ENCODE measurements around the gene SLC10A3. TPM values are rescaled to one million over a fixed set of nuclear protein-coding genes. Genes with fewer than 3 reads are reported as not detected.
A peak's percentile ranks its signal among the peaks of the same experiment; 100 is the strongest.

SLC10A3 gene, protein sequence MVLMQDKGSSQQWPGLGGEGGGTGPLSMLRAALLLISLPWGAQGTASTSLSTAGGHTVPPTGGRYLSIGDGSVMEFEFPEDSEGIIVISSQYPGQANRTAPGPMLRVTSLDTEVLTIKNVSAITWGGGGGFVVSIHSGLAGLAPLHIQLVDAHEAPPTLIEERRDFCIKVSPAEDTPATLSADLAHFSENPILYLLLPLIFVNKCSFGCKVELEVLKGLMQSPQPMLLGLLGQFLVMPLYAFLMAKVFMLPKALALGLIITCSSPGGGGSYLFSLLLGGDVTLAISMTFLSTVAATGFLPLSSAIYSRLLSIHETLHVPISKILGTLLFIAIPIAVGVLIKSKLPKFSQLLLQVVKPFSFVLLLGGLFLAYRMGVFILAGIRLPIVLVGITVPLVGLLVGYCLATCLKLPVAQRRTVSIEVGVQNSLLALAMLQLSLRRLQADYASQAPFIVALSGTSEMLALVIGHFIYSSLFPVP
- total RNA-seq (2012; rRNA removed) = 29.7 and 35.4 TPM in 2 replicates

DNA sequence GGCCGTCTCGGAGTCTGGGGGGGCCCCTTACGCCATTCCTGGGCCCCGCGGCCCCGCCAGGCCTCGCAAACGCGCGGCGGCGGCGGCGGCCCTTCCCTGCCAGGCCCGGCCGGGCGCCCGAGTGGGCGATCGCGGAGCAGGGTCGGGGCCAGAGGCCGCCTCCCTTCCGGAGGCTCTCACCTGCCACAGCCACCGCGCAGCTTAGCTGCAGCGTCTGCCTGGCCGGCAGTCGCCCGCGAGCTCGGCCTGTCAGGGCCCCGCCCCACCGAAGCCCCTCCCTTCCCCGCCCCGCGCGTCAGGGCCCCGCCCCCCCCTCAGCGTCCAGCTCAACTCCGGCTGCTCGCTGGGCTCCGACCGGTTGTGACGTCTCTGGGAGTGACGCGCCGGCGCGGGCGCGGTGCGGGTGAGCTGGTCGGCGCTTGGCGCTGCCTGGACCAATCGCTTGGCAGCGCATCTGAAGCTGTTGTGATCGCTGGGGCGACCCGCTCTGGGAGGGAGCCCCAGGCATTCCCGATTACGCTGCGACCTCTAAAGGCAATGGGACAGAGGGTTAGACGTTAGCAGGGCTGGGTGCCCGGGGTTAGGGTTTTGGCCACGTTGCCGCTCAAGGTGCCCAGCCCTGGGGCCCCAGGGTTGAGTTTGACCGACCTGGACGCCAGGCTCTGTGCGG lies at the start of gene SLC10A3:
TSS of gene SLC10A3 (minus strand) at position 216 of the 670 bp plus-strand sequence. CDS start 1,689 bp downstream, outside the sequence.
- H3K9me3 ChIP-seq (replicated peaks; ENCODE audit: low read length) = no peaks in the 10 kb centered on the region
- H3K4me1 ChIP-seq (ENCODE audit: control insufficient read depth, insufficient read depth, low read length) = peaks cover 14% of the 10 kb centered on the region
- peak within 1 kb of the TSS; percentile 70 for H3K4me3 ChIP-seq (ENCODE audit: low read length)
- H3K27me3 ChIP-seq (ENCODE audit: control insufficient read depth, insufficient read depth, low read length) = no peaks in the 10 kb centered on the region
- H3K36me3 ChIP-seq (ENCODE audit: insufficient read depth, low read length) = peaks cover 14% of the 10 kb centered on the region
- peak within 1 kb of the TSS; percentile 84 for H3K9ac ChIP-seq (ENCODE audit: low read depth, low read length)
- peak within 1 kb of the TSS; percentile 86 for H3K4me2 ChIP-seq (ENCODE audit: low read length)

DNA sequence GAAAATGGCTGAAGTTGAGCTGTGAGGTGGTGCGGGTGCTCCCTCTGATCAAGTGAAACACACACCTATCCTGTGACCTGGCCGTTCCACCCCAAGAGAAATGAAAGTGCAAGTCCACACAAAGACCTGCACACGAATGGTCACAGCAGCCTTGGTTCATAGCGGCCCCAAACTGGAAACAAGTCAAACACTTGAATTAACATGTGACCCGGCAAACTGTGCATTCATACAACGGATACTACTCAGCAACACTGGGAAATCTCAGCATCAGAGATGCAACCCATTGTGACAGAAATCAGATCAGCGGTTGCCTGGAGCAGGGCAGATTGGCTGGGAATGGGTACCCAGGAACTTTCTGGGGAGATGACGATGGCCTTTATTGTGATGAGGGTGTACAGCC lies 48.6 kb upstream of the SLC10A3 start:
- Histone ChIP-seq H3K9ac (ENCODE audit: low read depth, low read length) (no peak overlapping the region), H3K9me3 (replicated peaks; ENCODE audit: low read length) (no peaks in the 10 kb centered on the region), H3K4me2 (ENCODE audit: low read length) (no peak overlapping the region), H3K36me3 (ENCODE audit: insufficient read depth, low read length) (peaks cover 29% of the 10 kb centered on the region), H3K4me1 (ENCODE audit: control insufficient read depth, insufficient read depth, low read length) (peaks cover 34% of the 10 kb centered on the region), H3K27me3 (ENCODE audit: control insufficient read depth, insufficient read depth, low read length) (no peaks in the 10 kb centered on the region), H3K4me3 (ENCODE audit: low read length) (no peak overlapping the region)

DNA sequence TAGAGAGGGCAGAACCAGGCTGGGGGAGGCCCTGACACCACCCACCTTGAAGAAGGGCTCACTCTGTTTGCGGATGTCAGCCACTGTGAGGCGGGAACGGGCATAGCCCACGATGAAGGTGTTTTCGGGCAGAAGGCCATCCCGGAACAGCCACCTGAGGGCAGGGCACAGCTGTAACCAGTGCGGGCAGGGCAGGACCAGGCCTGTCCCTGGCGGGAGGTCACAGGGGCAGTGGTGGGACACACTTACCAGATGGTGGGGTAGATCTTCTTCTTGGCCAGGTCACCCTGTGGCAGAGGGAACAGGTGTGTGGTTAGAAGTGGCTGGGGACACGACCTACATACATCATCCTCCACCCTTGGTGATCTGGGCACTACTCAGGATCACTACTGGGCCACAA lies 45.5 kb upstream of the SLC10A3 start:
- Histone ChIP-seq H3K4me1 (ENCODE audit: control insufficient read depth, insufficient read depth, low read length) (peaks cover 8% of the 10 kb centered on the region), H3K27me3 (ENCODE audit: control insufficient read depth, insufficient read depth, low read length) (no peaks in the 10 kb centered on the region), H3K9me3 (replicated peaks; ENCODE audit: low read length) (no peaks in the 10 kb centered on the region), H3K9ac (ENCODE audit: low read depth, low read length) (no peak overlapping the region), H3K4me3 (ENCODE audit: low read length) (no peak overlapping the region), H3K4me2 (ENCODE audit: low read length) (no peak overlapping the region), H3K36me3 (ENCODE audit: insufficient read depth, low read length) (peaks cover 42% of the 10 kb centered on the region)

DNA sequence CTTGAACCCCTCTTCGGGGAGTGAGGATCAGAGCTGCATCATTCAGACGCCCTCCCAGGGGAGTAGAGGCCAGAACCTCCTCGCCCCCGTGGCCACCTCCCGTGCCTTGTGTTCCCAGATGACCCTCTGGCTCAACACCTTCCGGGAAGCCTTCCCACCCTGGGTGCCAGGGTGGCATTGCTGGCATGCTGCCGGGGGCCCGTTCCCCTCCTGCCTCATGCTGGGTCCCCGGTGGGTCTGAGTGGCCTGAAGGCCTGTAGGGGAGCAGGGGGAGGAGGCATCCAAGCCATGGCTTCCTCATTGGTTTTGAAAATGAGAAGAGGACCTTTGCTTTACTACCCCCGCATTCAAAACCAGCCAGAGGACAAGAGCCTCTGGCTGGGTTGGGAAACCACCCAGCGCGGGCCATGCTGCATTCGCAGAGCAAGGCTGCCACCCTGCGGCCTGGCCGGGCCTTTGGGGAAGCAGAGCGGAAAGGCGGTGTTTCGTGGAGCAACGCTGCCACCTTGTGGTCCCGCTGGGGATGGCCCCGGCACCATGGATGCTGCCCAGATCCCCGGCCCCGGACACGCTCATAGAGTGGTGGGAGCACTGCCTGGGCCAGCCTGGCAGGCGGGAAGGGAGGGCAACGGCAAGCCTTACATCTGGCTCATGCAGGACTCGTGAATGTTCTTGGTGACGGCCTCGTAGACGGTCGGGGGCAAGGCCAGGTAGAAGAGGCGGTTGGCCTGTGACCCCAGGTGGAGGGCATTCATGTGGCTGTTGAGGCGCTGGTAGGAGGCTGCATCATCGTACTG lies 44.3 kb upstream of the SLC10A3 start:
- Histone ChIP-seq H3K4me3 (ENCODE audit: low read length) (no peak overlapping the region), H3K27me3 (ENCODE audit: control insufficient read depth, insufficient read depth, low read length) (no peaks in the 10 kb centered on the region), H3K36me3 (ENCODE audit: insufficient read depth, low read length) (peaks cover 40% of the 10 kb centered on the region), H3K4me2 (ENCODE audit: low read length) (no peak overlapping the region), H3K9me3 (replicated peaks; ENCODE audit: low read length) (no peaks in the 10 kb centered on the region), H3K4me1 (ENCODE audit: control insufficient read depth, insufficient read depth, low read length) (peaks cover 5% of the 10 kb centered on the region), H3K9ac (ENCODE audit: low read depth, low read length) (no peak overlapping the region)

DNA sequence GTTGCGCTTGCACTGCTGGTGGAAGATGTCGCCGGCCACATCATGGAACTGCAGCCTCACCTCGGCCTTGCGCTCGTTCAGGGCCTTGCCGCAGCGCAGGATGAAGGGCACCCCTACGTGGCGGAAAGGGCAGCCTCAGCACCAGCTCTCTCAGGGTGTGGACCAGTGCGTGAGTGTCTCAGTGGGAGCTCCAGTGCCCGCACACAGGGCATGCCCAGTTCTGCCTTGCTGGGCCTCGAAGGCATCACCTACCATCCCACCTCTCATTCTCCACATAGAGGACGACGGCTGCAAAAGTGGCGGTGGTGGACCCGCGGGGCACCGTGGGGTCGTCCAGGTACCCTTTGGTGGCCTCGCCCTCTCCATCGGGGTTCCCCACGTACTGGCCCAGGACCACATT lies 42.3 kb upstream of the SLC10A3 start:
- no peaks in the 10 kb centered on the region for H3K9me3 ChIP-seq (replicated peaks; ENCODE audit: low read length)
- no peak overlapping the region for H3K4me2 ChIP-seq (ENCODE audit: low read length)
- peaks cover 35% of the 10 kb centered on the region for H3K36me3 ChIP-seq (ENCODE audit: insufficient read depth, low read length)
- H3K4me3 ChIP-seq (ENCODE audit: low read length) = no peak overlapping the region
- peaks cover 10% of the 10 kb centered on the region for H3K4me1 ChIP-seq (ENCODE audit: control insufficient read depth, insufficient read depth, low read length)
- H3K27me3 ChIP-seq (ENCODE audit: control insufficient read depth, insufficient read depth, low read length) = no peaks in the 10 kb centered on the region
- H3K9ac ChIP-seq (ENCODE audit: low read depth, low read length) = no peak overlapping the region

DNA sequence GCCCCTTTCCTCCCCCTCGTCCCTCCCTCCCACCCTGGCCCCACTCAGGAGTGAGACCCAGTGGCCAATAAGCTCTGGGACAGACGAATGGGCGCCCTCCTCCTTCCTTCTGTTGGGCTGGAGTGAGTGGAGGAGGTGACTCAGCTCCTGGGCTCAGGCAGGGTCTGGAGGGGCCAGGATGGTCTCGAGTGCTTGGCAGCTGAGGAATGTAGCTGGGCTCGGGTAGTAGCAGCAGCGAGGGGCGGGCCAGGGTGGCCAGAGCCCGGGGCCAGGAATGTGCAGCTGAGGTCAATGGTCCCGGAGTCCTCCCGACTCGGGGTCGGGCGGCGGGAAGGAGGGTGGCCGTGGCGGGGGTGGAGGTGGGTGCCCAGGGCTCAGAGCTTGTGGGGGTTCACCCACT lies 41.2 kb upstream of the SLC10A3 start:
- H3K9me3 ChIP-seq (replicated peaks; ENCODE audit: low read length) = no peaks in the 10 kb centered on the region
- no peak overlapping the region for H3K4me2 ChIP-seq (ENCODE audit: low read length)
- peaks cover 19% of the 10 kb centered on the region for H3K4me1 ChIP-seq (ENCODE audit: control insufficient read depth, insufficient read depth, low read length)
- no peaks in the 10 kb centered on the region for H3K27me3 ChIP-seq (ENCODE audit: control insufficient read depth, insufficient read depth, low read length)
- H3K4me3 ChIP-seq (ENCODE audit: low read length) = no peak overlapping the region
- peaks cover 35% of the 10 kb centered on the region for H3K36me3 ChIP-seq (ENCODE audit: insufficient read depth, low read length)
- H3K9ac ChIP-seq (ENCODE audit: low read depth, low read length) = no peak overlapping the region

DNA sequence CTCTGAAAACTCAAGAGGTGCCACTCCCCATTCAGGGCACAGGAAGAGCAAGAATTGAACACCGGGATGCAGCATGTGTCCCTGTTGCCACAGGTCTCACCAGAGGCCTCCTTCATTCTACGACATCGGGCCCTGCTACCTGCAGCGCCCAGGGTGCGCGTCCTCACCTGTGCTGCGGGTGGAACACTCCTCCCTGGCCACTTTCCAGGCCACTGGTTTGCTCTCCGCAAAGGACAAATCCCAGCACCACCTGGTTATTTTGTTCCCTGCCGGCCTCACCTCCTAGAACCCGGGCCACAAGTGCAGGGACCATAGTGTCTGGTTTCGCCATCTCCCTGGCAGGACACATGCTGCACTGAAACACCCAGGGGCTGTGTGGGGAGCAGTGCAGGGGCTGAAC lies 39.9 kb upstream of the SLC10A3 start:
- no peaks in the 10 kb centered on the region for H3K9me3 ChIP-seq (replicated peaks; ENCODE audit: low read length)
- H3K4me1 ChIP-seq (ENCODE audit: control insufficient read depth, insufficient read depth, low read length) = peaks cover 19% of the 10 kb centered on the region
- no peaks in the 10 kb centered on the region for H3K27me3 ChIP-seq (ENCODE audit: control insufficient read depth, insufficient read depth, low read length)
- no peak overlapping the region for H3K4me3 ChIP-seq (ENCODE audit: low read length)
- no peak overlapping the region for H3K4me2 ChIP-seq (ENCODE audit: low read length)
- H3K36me3 ChIP-seq (ENCODE audit: insufficient read depth, low read length) = peaks cover 34% of the 10 kb centered on the region
- H3K9ac ChIP-seq (ENCODE audit: low read depth, low read length) = no peak overlapping the region

DNA sequence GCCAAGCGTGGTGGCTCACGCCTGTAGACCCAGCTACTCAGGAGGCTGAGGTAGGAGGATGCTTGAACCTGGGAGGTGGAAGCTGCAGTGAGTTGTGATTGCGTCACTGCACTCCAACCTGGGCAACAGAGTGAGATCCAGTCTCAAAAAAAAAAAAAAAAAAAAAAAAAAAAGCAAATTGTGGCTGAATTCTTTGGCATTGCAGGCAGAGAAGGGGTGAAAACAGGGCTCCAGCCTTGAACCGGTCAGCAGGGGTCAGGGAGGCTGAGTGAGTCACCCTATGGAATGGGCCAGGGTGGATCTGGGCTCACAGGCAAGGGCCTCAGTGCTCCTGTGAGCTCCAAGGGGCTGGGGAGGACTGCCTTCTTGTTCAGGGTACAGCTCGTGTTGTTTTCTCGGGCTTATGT lies 38.8 kb upstream of the SLC10A3 start:
- H3K36me3 ChIP-seq (ENCODE audit: insufficient read depth, low read length) = peaks cover 28% of the 10 kb centered on the region
- H3K4me2 ChIP-seq (ENCODE audit: low read length) = no peak overlapping the region
- no peak overlapping the region for H3K9ac ChIP-seq (ENCODE audit: low read depth, low read length)
- no peak overlapping the region for H3K4me3 ChIP-seq (ENCODE audit: low read length)
- peaks cover 14% of the 10 kb centered on the region for H3K4me1 ChIP-seq (ENCODE audit: control insufficient read depth, insufficient read depth, low read length)
- no peaks in the 10 kb centered on the region for H3K9me3 ChIP-seq (replicated peaks; ENCODE audit: low read length)
- no peaks in the 10 kb centered on the region for H3K27me3 ChIP-seq (ENCODE audit: control insufficient read depth, insufficient read depth, low read length)

DNA sequence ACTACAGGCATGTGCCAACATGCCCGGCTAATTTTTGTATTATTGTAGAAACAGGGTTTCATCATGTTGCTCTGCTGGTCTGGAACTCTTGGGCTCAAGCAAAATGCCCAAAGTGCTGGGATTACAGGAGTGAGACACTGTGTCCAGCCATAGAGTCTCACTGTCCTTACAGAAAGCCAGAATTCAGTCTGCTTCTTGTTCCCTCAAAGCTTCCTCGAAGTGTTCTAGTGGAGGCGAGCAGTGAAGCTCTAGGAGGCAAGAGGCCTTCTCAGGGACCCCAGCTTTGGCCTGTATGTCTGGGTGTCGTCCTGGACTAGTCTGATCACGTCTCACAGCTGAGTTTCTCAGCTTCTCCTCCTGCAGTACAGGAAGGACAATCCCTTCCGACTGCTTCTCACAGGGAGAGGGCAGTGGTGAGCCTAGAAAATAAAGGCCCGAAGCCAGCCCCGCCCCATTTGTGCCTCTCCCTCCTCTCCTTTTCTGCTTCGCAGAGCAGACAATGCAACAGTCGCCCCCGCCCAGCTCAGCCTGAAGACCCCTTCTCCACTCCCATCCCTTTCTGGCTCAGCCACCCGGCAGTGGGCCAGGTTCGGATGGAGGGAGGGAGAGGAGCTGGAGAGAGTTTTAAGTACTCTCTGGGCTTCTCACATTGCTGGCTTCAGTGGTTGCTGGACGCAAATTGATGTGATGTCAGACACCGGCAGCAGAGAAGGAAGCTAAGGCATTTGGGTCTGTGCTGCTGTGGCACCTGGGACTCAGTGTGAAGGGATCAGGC lies 36.7 kb upstream of the SLC10A3 start:
- Histone ChIP-seq H3K4me1 (ENCODE audit: control insufficient read depth, insufficient read depth, low read length) (peaks cover 14% of the 10 kb centered on the region), H3K9ac (ENCODE audit: low read depth, low read length) (peak overlapping the region; percentile 71), H3K4me2 (ENCODE audit: low read length) (peak overlapping the region; percentile 81), H3K36me3 (ENCODE audit: insufficient read depth, low read length) (peaks cover 6% of the 10 kb centered on the region), H3K27me3 (ENCODE audit: control insufficient read depth, insufficient read depth, low read length) (no peaks in the 10 kb centered on the region), H3K4me3 (ENCODE audit: low read length) (peak overlapping the region; percentile 65), H3K9me3 (replicated peaks; ENCODE audit: low read length) (no peaks in the 10 kb centered on the region)

DNA sequence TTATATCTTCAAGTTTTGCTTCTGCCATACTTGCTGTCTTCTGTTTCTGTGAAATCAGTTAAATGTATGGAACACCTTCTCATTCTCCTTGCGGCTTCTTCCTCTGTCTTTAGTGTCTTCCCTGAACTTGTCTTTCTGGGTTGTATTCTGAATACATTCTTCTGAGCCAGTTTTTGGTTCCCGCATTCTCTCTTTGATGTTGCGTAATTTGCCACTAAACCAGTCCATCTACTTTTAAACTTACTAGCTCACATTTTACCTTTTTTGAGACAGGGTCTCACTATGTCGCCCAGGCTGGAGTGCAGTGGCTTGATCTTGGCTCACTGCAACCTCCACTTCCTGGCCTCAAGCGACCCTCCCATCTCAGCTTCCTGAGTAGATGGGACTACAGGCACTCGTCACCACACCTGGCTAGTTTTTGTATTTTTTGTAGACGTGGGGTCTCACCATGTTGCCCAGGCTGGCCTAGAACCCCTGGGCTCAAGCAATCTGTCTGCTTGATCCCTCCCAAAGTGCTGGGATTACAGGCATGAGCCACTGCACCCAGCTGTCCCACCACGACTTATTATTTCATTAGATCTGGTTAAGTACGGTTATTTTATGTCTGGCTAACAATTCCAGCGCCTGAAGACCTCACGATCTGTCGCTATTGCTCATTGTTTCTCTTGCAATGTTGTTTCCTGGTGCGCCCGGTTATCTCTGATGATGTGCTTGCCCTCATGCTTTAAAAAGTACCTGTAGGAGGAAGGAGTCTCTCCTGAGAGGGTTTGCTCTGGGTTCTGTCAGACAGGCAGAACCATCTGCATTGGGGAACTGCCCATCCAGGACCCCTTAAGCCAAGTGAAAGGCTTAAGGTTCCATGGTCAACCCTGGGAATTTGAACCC lies 35.4 kb upstream of the SLC10A3 start:
- H3K36me3 ChIP-seq (ENCODE audit: insufficient read depth, low read length) = peaks cover under 1% of the 10 kb centered on the region
- H3K4me2 ChIP-seq (ENCODE audit: low read length) = no peak overlapping the region
- no peak overlapping the region for H3K4me3 ChIP-seq (ENCODE audit: low read length)
- peaks cover 14% of the 10 kb centered on the region for H3K4me1 ChIP-seq (ENCODE audit: control insufficient read depth, insufficient read depth, low read length)
- no peaks in the 10 kb centered on the region for H3K9me3 ChIP-seq (replicated peaks; ENCODE audit: low read length)
- no peak overlapping the region for H3K9ac ChIP-seq (ENCODE audit: low read depth, low read length)
- no peaks in the 10 kb centered on the region for H3K27me3 ChIP-seq (ENCODE audit: control insufficient read depth, insufficient read depth, low read length)
